Muscle of arm (tissue), 12 donors: ENCODE results near the gene RIMBP2. TPM values are rescaled to one million over a fixed set of nuclear protein-coding genes. Genes with fewer than 3 reads are reported as not detected.

Experiments used
- DNase-seq: peaks from one replicate; pipeline ENCODE4 v3.0.0-alpha.2; 2013
- polyA plus RNA-seq, 12 donors: library from polyadenylated mRNA; unstranded; fragments of 120-200 nt; gene quantifications; one replicate each; pipeline ENCODE4 v1.2.1, GENCODE V29; 2013; ENCODE audit not compliant: insufficient read length in 12 of 12

The RIMBP2 gene
- polyA plus RNA-seq, 12 donors: 0.55 to 6.5 (median 1.6) TPM; not detected in 1

- no peak for DNase-seq
Observed at GRCh38 chr12:130485291-130486145, 230.6 kb downstream of the RIMBP2 start.

- DNase-seq: no peak
Observed at GRCh38 chr12:130484221-130484620, 231.9 kb downstream of the RIMBP2 start.

GRCh38 chr12:130483616-130484180 is 232.4 kb downstream of the RIMBP2 start:
- no peak for DNase-seq

GRCh38 chr12:130482448-130482847 is 233.7 kb downstream of the RIMBP2 start:
- no peak for DNase-seq

- DNase-seq: no peak
Observed at GRCh38 chr12:130481392-130481879, 234.7 kb downstream of the RIMBP2 start.

GRCh38 chr12:130480887-130481286 is 235.2 kb downstream of the RIMBP2 start:
- DNase-seq: no peak

GRCh38 chr12:130480231-130480630 is 235.9 kb downstream of the RIMBP2 start:
- DNase-seq: no peak

- DNase-seq: no peak
Observed at GRCh38 chr12:130479401-130480125, 236.5 kb downstream of the RIMBP2 start.

- DNase-seq: no peak
Observed at GRCh38 chr12:130478786-130479185, 237.3 kb downstream of the RIMBP2 start.

- DNase-seq: no peak
Observed at GRCh38 chr12:130477701-130478100, 238.4 kb downstream of the RIMBP2 start.

- DNase-seq: no peak
Observed at GRCh38 chr12:130477266-130477665, 238.8 kb downstream of the RIMBP2 start.

GRCh38 chr12:130476451-130477135 is 239.5 kb downstream of the RIMBP2 start:
- no peak for DNase-seq

GRCh38 chr12:130474599-130475269 is 241.4 kb downstream of the RIMBP2 start:
- DNase-seq: no peak

- no peak for DNase-seq
Observed at GRCh38 chr12:130473266-130473665, 242.8 kb downstream of the RIMBP2 start.

GRCh38 chr12:130470969-130471368 is 245.1 kb downstream of the RIMBP2 start:
- no peak for DNase-seq

- no peak for DNase-seq
Observed at GRCh38 chr12:130469552-130469951, 246.5 kb downstream of the RIMBP2 start.

- DNase-seq: no peak
Observed at GRCh38 chr12:130468700-130469245, 247.3 kb downstream of the RIMBP2 start.

- no peak for DNase-seq
Observed at GRCh38 chr12:130468186-130468585, 247.9 kb downstream of the RIMBP2 start.

- no peak for DNase-seq
Observed at GRCh38 chr12:130465626-130466025, 250.5 kb downstream of the RIMBP2 start.

GRCh38 chr12:130465046-130465445 is 251.1 kb downstream of the RIMBP2 start:
- no peak for DNase-seq
